ENCODE measurements around the gene CERK. TPM values are rescaled to one million over a fixed set of nuclear protein-coding genes. Genes with fewer than 3 reads are reported as not detected.
"Not testable (repeated sequence)": the region's sequence is repeated elsewhere in the genome, so short reads cannot be mapped to it uniquely, and the experiment has no call there.

The CERK gene
- total RNA-seq, 2 experiments from 2014 or later: 38.4 to 41.8 TPM

GRCh38 chr22:46734830-46735453 is 3.1 kb downstream of the CERK start:
- Mint-ChIP-seq H3K27ac (peak overlapping the region; percentile 98), H3K9me3 (no peaks in the 10 kb centered on the region), H3K4me3 (peak overlapping the region; percentile 93), H3K36me3 (ENCODE audit: low read depth) (peaks cover 27% of the 10 kb centered on the region), H3K4me1 (ENCODE audit: low read depth) (peaks cover 59% of the 10 kb centered on the region), H3K27me3 (no peaks in the 10 kb centered on the region)
- TF ChIP-seq CTCF (IDR thresholded peaks at IDR 0.05): no peak
- ChIA-PET POLR2A (interaction anchor here (1.1 to 1.2 kb wide), 3 partner anchors 15 to 45 kb away, joined by 3 read pairs; no protein-coding TSS in a partner anchor), CTCF (interaction anchor here (1.1 to 2.5 kb wide), 2 partner anchors 24 to 64 kb away, joined by 3 to 8 read pairs; no protein-coding TSS in a partner anchor)
- peak; percentile 56 for DNase-seq
- intact Hi-C loops (cut with micrococcal nuclease): no loop called here
- ATAC-seq: no peak

GRCh38 chr22:46734213-46734722 is 3.8 kb downstream of the CERK start:
- H3K27me3 Mint-ChIP-seq; ATAC-seq; intact Hi-C loops (cut with micrococcal nuclease); DNase-seq; H3K9me3 Mint-ChIP-seq: not testable (repeated sequence)
- peak overlapping the region; percentile 98 for H3K27ac Mint-ChIP-seq
- CTCF ChIA-PET: interaction anchor here (1.6 kb wide), 1 partner anchor 69 kb away, joined by 5 read pairs; no protein-coding TSS in a partner anchor
- H3K36me3 Mint-ChIP-seq (ENCODE audit: low read depth): peaks cover 29% of the 10 kb centered on the region
- H3K4me3 Mint-ChIP-seq: peak overlapping the region; percentile 93
- H3K4me1 Mint-ChIP-seq (ENCODE audit: low read depth): peaks cover 62% of the 10 kb centered on the region
- POLR2A ChIA-PET: interaction anchor here (0.5 kb wide), 1 partner anchor 153 kb away, joined by 3 read pairs; no protein-coding TSS in a partner anchor

GRCh38 chr22:46732513-46732912 is 5.5 kb downstream of the CERK start:
- ChIA-PET CTCF (interaction anchor here (0.9 to 1.9 kb wide), 2 partner anchors 66 to 169 kb away, joined by 3 to 4 read pairs; no protein-coding TSS in a partner anchor), POLR2A (interaction anchor here (1.1 kb wide), 1 partner anchor 17 kb away, joined by 3 read pairs; no protein-coding TSS in a partner anchor)
- Mint-ChIP-seq H3K4me1 (ENCODE audit: low read depth) (peaks cover 70% of the 10 kb centered on the region), H3K36me3 (ENCODE audit: low read depth) (peaks cover 29% of the 10 kb centered on the region), H3K9me3 (no peaks in the 10 kb centered on the region), H3K27ac (peak overlapping the region; percentile 67), H3K27me3 (no peaks in the 10 kb centered on the region), H3K4me3 (no peak overlapping the region)
- no peak for TF ChIP-seq CTCF (IDR thresholded peaks at IDR 0.05)
- ATAC-seq (no peak), DNase-seq (no peak)
- intact Hi-C loops (cut with micrococcal nuclease): no loop called here

GRCh38 chr22:46732041-46732379 is 6.0 kb downstream of the CERK start:
- peak overlapping the region; percentile 88 for H3K27ac Mint-ChIP-seq
- H3K27me3 Mint-ChIP-seq: no peaks in the 10 kb centered on the region
- peaks cover 26% of the 10 kb centered on the region for H3K36me3 Mint-ChIP-seq (ENCODE audit: low read depth)
- DNase-seq: no peak
- H3K4me3 Mint-ChIP-seq: peak overlapping the region; percentile 34
- intact Hi-C loops (cut with micrococcal nuclease): no loop called here
- ChIA-PET CTCF (interaction anchor here (0.9 to 1.9 kb wide), 2 partner anchors 169 to 364 kb away, joined by 3 to 4 read pairs; no protein-coding TSS in a partner anchor), POLR2A (interaction anchor here (1.1 kb wide), 1 partner anchor 16 kb away, joined by 3 read pairs; no protein-coding TSS in a partner anchor)
- no peak for ATAC-seq
- H3K4me1 Mint-ChIP-seq (ENCODE audit: low read depth): peaks cover 68% of the 10 kb centered on the region
- no peak for TF ChIP-seq CTCF (IDR thresholded peaks at IDR 0.05)
- no peaks in the 10 kb centered on the region for H3K9me3 Mint-ChIP-seq

GRCh38 chr22:46731246-46732040 is 6.6 kb downstream of the CERK start:
- ChIA-PET POLR2A (no interaction called here), CTCF (interaction anchor here (0.9 to 1.6 kb wide), 5 partner anchors 27 to 364 kb away, joined by 3 to 6 read pairs (median 5); no protein-coding TSS in a partner anchor)
- Mint-ChIP-seq H3K4me1 (ENCODE audit: low read depth) (peaks cover 67% of the 10 kb centered on the region), H3K27ac (peak overlapping the region; percentile 88), H3K4me3 (peak overlapping the region; percentile 34), H3K9me3 (no peaks in the 10 kb centered on the region), H3K36me3 (ENCODE audit: low read depth) (peaks cover 23% of the 10 kb centered on the region), H3K27me3 (no peaks in the 10 kb centered on the region)
- no peak for TF ChIP-seq CTCF (IDR thresholded peaks at IDR 0.05)
- DNase-seq (peak; percentile 20), ATAC-seq (peak; percentile 37)
- intact Hi-C loops (cut with micrococcal nuclease): no loop called here
